Measurements from ENCODE around the gene CACNA1F. TPM values are rescaled to one million over a fixed set of nuclear protein-coding genes. Genes with fewer than 3 reads are reported as not detected.

CACNA1F gene
- total and polyA plus RNA-seq, 9 of the 15 experiments (the other 6 are each of a cell fraction or from before 2014, with no cell fraction given): under 0.01 to 0.41 (median 0.03) TPM; not detected in 3

- Histone ChIP-seq H3K9me1 (ENCODE audit: control insufficient read depth, insufficient read depth, low read length) (no peaks in the 10 kb centered on the region), H3K9me3 (replicated peaks; ENCODE audit: control insufficient read depth, insufficient read depth, low read depth, low read length) (no peaks in the 10 kb centered on the region), H3K36me3 (ENCODE audit: control insufficient read depth, insufficient read depth, low read length) (no peaks in the 10 kb centered on the region), H3K27ac (ENCODE audit: extremely low read depth, low read depth, low read length) (no peak overlapping the region), H3K4me2 (ENCODE audit: insufficient read depth, low read length) (no peak overlapping the region), H4K20me1 (replicated peaks; ENCODE audit: control insufficient read depth, insufficient read depth, low read length) (no peaks in the 10 kb centered on the region), H2AFZ (ENCODE audit: low read depth, low read length) (no peak overlapping the region), H3K4me1 (replicated peaks in 1 of 2; ENCODE audit: control insufficient read depth in 2 of 2, insufficient read depth in 2 of 2, low read length in 2 of 2) (peaks cover 6 to 22% of the 10 kb centered on the region in 2 experiments; a peak in 4 of 5 replicates), H3K27me3 (ENCODE audit: control insufficient read depth in 2 of 2, insufficient read depth in 2 of 2, low read length in 2 of 2) (no peaks in the 10 kb centered on the region), H3K79me2 (ENCODE audit: control insufficient read depth, insufficient read depth, low read length) (no peaks in the 10 kb centered on the region), H3K4me3 (no peak overlapping the region), H3K9ac (ENCODE audit: insufficient read depth in 1 of 2, low read depth in 2 of 2, low read length in 2 of 2) (no peak overlapping the region)
- ChIA-PET POLR2A (no interaction called here), CTCF (ENCODE audit: low intra/inter-chr PET ratio) (no interaction called here)
- no peak for ATAC-seq
- in situ Hi-C loops (cut with MboI): no loop called here
- intact Hi-C loops (cut with micrococcal nuclease): no loop called here
- DNase-seq (ENCODE audit: extremely low read depth in 1 of 4, low spot score in 3 of 4): no peak
- no TSS peak for BruUV-seq (replicated peaks)
- FAIRE-seq: no peak
- 8% methylated on average over 3 of the region's 3 CpGs for WGBS (ENCODE audit: insufficient coverage, low coverage, missing lambda C conversion rate)
- TF ChIP-seq ZNF318 (IDR thresholded peaks at IDR 0.05; ENCODE audit: borderline replicate concordance in 1 of 2, low read depth in 1 of 2): no peak
- no peak for TF ChIP-seq DIDO1 (tag; IDR thresholded peaks at IDR 0.05; ENCODE audit: low read depth)
- TF ChIP-seq HMG20A (CRISPR knock-in tag; conservative IDR thresholded peaks at IDR 0.05): no peak
- no peak for TF ChIP-seq XRCC3 (IDR thresholded peaks at IDR 0.05)
- no peak for TF ChIP-seq CREB5 (CRISPR knock-in tag; IDR thresholded peaks at IDR 0.05)
- TF ChIP-seq SMARCC2 (IDR thresholded peaks at IDR 0.05; ENCODE audit: low read depth): no peak
- no peak for TF ChIP-seq JUN (IDR thresholded peaks at IDR 0.05; ENCODE audit: borderline replicate concordance, low read depth, low read length)
- no peak for TF ChIP-seq JUN (CRISPR knock-in tag; IDR thresholded peaks at IDR 0.05; ENCODE audit: borderline replicate concordance)
- TF ChIP-seq ELF1 (tag; IDR thresholded peaks at IDR 0.05): no peak
- no peak for TF ChIP-seq TSHZ1 (CRISPR knock-in tag; IDR thresholded peaks at IDR 0.05)
These were observed 29.6 kb downstream of the CACNA1F start for GRCh38 chrX:49203536-49203935.
